Measurements from ENCODE around the gene SHROOM4.

- no peak for TF ChIP-seq EZH2 (IDR thresholded peaks at IDR 0.05)
- TF ChIP-seq MAX (IDR thresholded peaks at IDR 0.05) = no peak
- TF ChIP-seq CTCF (IDR thresholded peaks at IDR 0.05 in 2 of 3, conservative IDR thresholded peaks at IDR 0.05 in 1 of 3; ENCODE audit: borderline replicate concordance in 1 of 3, insufficient read depth in 1 of 3, low read depth in 2 of 3, low read length in 2 of 3) = no peak
- no peak for TF ChIP-seq POLR2A (IDR thresholded peaks at IDR 0.05; ENCODE audit: borderline replicate concordance, extremely low read depth, insufficient read depth, insufficient read length)
- TF ChIP-seq POLR2AphosphoS5 (IDR thresholded peaks at IDR 0.05; ENCODE audit: low read depth, low read length) = no peak
- no peak for TF ChIP-seq REST (IDR thresholded peaks at IDR 0.05; ENCODE audit: low read depth)
- TF ChIP-seq YY1 (IDR thresholded peaks at IDR 0.05; ENCODE audit: extremely low read depth, insufficient replicate concordance, low read depth, low read length) = no peak
- TF ChIP-seq JUND (IDR thresholded peaks at IDR 0.05) = peak; percentile 41; the same call in 1 of the 2 replicates
Measured at GRCh38 chrX:50827996-50828395, 14.0 kb upstream of the SHROOM4 start.
